Adipocyte (in vitro differentiated cells): ENCODE measurements around the gene LTF.
A peak's percentile ranks its signal among the peaks of the same experiment; 100 is the strongest.
"Not testable (repeated sequence)": the region's sequence is repeated elsewhere in the genome, so short reads cannot be mapped to it uniquely, and the experiment has no call there.

Source experiments
- DNase-seq: peaks from one replicate; pipeline ENCODE4 v3.0.0-alpha.2; 2015; ENCODE audit warnings: low read depth
- H3K27me3 ChIP-seq: replicated peaks from 2 replicates; pipeline ENCODE4 v1.7.0; 2013; ENCODE audit warnings: mild to moderate bottlenecking, low read length, moderate library complexity; ENCODE audit not compliant: control insufficient read depth, insufficient read depth
- H3K36me3 ChIP-seq: 2 replicates; pipeline ENCODE4 v1.7.0; 2013; ENCODE audit warnings: low read length, mild to moderate bottlenecking, moderate library complexity; ENCODE audit not compliant: control insufficient read depth, insufficient read depth, severe bottlenecking
- H3K4me1 ChIP-seq: 2 replicates; pipeline ENCODE4 v1.7.0; 2013; ENCODE audit warnings: mild to moderate bottlenecking, low read length, moderate library complexity; ENCODE audit not compliant: control insufficient read depth, insufficient read depth
- H3K4me3 ChIP-seq: 2 replicates; pipeline ENCODE4 v1.7.0; 2013; ENCODE audit warnings: mild to moderate bottlenecking, low read length, moderate library complexity
- H3K9ac ChIP-seq: 2 replicates; pipeline ENCODE4 v1.7.0; 2013; ENCODE audit warnings: mild to moderate bottlenecking, low read length, moderate library complexity
- H3K9me3 ChIP-seq: 2 replicates; pipeline ENCODE4 v1.7.0; 2013; ENCODE audit warnings: mild to moderate bottlenecking, low read length, moderate library complexity; ENCODE audit not compliant: control insufficient read depth

LTF gene

GRCh38 chr3:46397111-46397510, 67.6 kb downstream of the LTF start:
- H3K4me3 ChIP-seq = no peak overlapping the region
- H3K36me3 ChIP-seq = no peaks in the 10 kb centered on the region
- H3K9ac ChIP-seq = no peak overlapping the region
- H3K4me1 ChIP-seq = peaks cover 19% of the 10 kb centered on the region
- no peak for DNase-seq
- peaks cover 8% of the 10 kb centered on the region for H3K27me3 ChIP-seq
- no peaks in the 10 kb centered on the region for H3K9me3 ChIP-seq

- Histone ChIP-seq H3K4me3 (no peak overlapping the region), H3K27me3 (peaks cover 11% of the 10 kb centered on the region), H3K9ac (no peak overlapping the region), H3K9me3 (no peaks in the 10 kb centered on the region), H3K4me1 (peaks cover 19% of the 10 kb centered on the region), H3K36me3 (no peaks in the 10 kb centered on the region)
- no peak for DNase-seq
Measured at GRCh38 chr3:46395766-46396530, 68.8 kb downstream of the LTF start.

GRCh38 chr3:46395210-46395661, 69.5 kb downstream of the LTF start:
- H3K4me3 ChIP-seq = no peak overlapping the region
- peaks cover 19% of the 10 kb centered on the region for H3K4me1 ChIP-seq
- DNase-seq = no peak
- H3K27me3 ChIP-seq = peaks cover 11% of the 10 kb centered on the region
- H3K9ac ChIP-seq = no peak overlapping the region
- no peaks in the 10 kb centered on the region for H3K36me3 ChIP-seq
- H3K9me3 ChIP-seq = no peaks in the 10 kb centered on the region

GRCh38 chr3:46393554-46394434, 70.9 kb downstream of the LTF start:
- no peaks in the 10 kb centered on the region for H3K36me3 ChIP-seq
- peaks cover 17% of the 10 kb centered on the region for H3K27me3 ChIP-seq
- DNase-seq = no peak
- no peaks in the 10 kb centered on the region for H3K9me3 ChIP-seq
- peaks cover 19% of the 10 kb centered on the region for H3K4me1 ChIP-seq
- H3K4me3 ChIP-seq = no peak overlapping the region
- no peak overlapping the region for H3K9ac ChIP-seq

GRCh38 chr3:46393011-46393410, 71.7 kb downstream of the LTF start:
- Histone ChIP-seq H3K36me3 (no peaks in the 10 kb centered on the region), H3K9ac (no peak overlapping the region), H3K9me3 (no peaks in the 10 kb centered on the region), H3K4me1 (peaks cover 19% of the 10 kb centered on the region), H3K4me3 (no peak overlapping the region), H3K27me3 (peaks cover 17% of the 10 kb centered on the region)
- no peak for DNase-seq

GRCh38 chr3:46391526-46391925, 73.2 kb downstream of the LTF start:
- H3K4me3 ChIP-seq, H3K9me3 ChIP-seq, H3K9ac ChIP-seq, H3K36me3 ChIP-seq, DNase-seq: not testable (repeated sequence)
- Histone ChIP-seq H3K4me1 (peaks cover 19% of the 10 kb centered on the region), H3K27me3 (peaks cover 17% of the 10 kb centered on the region)

- Histone ChIP-seq H3K36me3 (no peaks in the 10 kb centered on the region), H3K27me3 (peaks cover 16% of the 10 kb centered on the region), H3K4me1 (peaks cover 10% of the 10 kb centered on the region), H3K9ac (no peak overlapping the region), H3K4me3 (no peak overlapping the region), H3K9me3 (no peaks in the 10 kb centered on the region)
- no peak for DNase-seq
Measured at GRCh38 chr3:46389306-46389705, 75.4 kb downstream of the LTF start.

GRCh38 chr3:46388847-46389246, 75.9 kb downstream of the LTF start:
- not testable (repeated sequence) for H3K4me1 ChIP-seq, H3K9me3 ChIP-seq, H3K36me3 ChIP-seq, H3K4me3 ChIP-seq, DNase-seq, H3K9ac ChIP-seq
- H3K27me3 ChIP-seq = peaks cover 18% of the 10 kb centered on the region

GRCh38 chr3:46386205-46386604, 78.5 kb downstream of the LTF start:
- no peaks in the 10 kb centered on the region for H3K4me1 ChIP-seq
- no peaks in the 10 kb centered on the region for H3K9me3 ChIP-seq
- H3K9ac ChIP-seq = no peak overlapping the region
- H3K36me3 ChIP-seq = no peaks in the 10 kb centered on the region
- no peak overlapping the region for H3K4me3 ChIP-seq
- DNase-seq = peak; percentile 13
- H3K27me3 ChIP-seq = peaks cover 11% of the 10 kb centered on the region
